Fibroblast of skin of left quadriceps (primary cell): ENCODE results near the gene NPAS2.

Experiments
- DNase-seq, 2 experiments: peaks; one replicate each; pipeline ENCODE4 v3.0.0-alpha.2; 2013; ENCODE audit warnings: low read depth in 2 of 2

NPAS2 gene

DNA sequence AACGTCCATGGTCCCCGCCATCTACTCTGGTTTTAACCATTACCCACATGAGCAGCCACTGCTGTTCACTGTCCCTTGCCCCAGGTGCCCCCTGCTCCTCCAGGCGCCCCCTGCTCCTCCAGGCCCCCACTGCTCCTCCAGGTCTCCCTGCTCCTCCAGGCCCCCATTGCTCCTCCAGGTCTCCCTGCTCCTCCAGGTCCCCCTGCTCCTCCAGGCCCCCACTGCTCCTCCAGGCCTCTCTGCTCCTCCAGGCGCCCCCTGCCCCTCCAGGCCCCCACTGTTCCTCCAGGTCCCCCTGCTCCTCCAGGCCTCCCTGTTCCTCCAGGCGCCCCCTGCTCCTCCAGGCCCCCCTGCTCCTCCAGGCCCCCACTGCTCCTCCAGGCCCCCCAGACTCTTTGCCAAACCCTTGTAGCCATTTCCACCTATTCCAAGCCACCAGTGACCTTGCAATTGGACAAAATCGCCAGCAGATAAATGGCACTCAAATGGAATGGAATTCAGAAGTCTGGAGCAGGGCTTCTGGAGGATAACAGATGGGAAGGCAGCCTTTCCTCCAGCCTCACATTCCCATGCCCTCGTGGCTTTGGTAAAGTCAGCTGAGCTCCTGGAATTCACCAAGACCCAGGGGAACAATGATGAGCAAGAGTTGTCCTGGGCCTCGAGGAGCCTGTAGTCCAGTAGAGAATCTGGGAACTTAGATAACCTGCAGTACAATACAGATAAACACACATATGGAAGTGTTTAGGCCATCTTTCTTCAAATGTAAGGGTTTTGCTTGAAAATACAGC is 168.9 kb downstream of the NPAS2 start:
- DNase-seq = peak in 1 of 2 experiments; percentile 22

DNA sequence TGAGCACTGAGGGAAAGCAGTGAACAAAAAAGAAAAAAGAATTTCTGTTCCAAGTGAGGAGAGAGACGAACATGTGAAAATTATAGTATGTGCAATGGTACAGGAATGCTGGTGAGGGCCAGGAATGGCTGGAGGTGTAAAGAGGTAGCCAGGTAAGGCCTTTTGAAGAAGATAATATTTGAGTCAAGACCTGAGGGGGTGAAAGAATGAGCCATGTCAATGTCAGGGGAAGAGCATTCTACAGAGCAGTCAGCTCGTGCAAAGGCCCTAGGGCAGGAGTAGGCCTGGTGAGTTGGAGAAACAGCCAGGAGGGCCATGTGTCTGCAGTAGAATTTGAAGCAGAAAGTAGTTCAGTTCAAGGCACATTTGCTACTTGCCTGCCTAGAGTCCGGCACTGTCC is 169.7 kb downstream of the NPAS2 start:
- no peak for DNase-seq

DNA sequence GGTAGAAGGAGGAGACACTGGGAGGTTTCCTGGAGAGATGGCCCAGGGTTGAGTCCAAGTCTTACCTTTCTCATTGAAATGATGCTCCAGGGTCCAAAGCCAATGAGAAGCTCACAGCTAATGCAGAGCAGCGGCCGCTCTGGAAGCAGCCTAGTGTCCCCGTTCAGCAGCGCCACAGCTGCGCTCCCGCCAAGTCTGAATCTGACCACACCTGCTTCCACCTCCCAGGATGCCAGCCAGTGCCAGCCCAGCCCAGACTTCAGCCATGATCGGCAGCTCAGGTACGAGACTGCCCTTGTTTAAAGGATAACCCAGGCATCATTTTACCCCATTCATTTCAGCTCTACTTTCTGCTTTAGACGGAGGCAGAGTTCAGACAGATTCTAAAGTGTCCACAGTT is 170.2 kb downstream of the NPAS2 start:
- no peak for DNase-seq

DNA sequence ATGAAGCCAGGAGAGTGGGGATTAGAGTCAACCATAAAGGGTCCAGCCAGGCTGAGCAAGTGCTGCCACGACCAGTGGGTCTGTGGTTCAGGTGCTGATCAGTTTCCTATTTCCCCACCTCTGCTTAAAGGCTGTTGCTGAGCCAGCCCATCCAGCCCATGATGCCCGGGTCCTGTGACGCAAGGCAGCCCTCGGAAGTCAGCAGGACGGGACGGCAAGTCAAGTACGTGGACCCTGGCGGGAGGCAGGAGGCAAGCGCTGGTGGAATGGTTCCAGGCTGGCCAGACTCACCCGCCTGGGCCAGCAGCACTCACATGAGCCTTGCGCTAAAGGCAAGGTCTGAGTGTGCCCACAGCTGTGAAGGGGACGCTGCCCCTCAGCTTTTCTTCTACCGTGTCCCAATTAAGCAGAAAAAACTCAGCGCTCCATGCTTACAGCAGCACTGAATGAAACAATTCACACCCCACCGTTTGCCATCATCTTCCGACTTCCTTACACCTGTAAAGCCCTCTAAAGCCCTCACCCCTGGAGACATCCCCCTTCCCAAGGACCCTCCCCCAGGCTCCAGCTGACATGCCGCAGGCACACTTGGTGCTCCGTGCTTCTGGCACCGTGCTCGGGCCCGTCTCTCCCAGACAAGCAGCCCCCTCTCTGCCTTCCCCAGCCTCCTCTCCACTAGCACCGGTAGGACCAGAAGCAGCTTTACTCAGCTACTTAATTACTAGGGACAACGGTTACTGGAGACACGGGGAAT is 170.9 kb downstream of the NPAS2 start:
- DNase-seq = no peak

DNA sequence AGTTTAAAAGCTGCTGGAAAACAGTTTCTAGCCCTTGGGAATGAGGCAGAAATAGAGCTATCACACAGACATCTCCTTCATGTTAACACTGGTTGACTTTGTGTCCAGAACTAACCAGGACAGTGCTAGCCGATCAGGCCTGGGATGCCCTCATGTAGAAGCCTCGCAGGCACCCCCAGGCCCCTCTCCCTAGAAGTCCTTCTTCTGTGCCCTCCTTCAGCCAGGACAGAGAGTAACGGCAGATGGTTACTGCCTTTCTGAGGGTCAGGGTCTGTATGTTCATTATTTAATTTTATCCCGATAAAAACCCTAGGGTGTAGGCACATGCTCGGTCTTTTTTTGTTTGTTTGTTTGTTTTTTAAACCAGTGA is 171.4 kb downstream of the NPAS2 start:
- DNase-seq = no peak

DNA sequence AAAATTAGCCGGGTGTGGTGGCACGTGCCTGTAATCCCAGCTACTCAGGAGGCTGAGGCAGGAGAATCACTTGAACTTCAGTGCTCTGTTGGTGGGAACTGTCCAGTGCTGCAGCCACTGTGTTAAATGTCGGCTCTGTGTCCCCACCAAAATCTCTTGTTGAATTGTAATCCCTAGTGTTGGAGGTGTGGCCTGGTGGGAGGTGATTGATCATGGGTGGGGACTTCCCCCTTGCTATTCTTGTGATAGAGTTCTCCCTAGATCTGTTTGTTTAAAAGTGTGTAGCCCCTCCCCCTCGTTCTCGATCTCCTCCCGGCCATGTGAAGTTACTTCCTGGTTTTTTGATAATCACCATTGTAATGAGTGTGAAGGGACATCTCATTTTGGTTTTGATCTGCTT is 172.3 kb downstream of the NPAS2 start:
- no peak for DNase-seq

DNA sequence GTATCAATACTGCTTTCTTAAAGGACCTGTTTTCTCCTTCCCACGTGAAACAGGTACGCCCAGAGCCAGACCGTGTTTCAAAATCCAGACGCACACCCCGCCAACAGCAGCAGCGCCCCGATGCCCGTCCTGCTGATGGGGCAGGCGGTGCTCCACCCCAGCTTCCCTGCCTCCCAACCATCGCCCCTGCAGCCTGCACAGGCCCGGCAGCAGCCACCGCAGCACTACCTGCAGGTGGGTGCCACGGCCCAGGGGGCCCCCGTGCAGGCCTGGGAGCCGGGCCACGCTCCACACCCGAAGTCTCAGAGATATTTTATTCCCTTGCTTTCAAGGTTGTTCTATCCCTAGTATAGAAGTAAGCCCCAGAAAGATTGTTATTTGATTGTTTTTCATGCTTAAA is 173.4 kb downstream of the NPAS2 start:
- no peak for DNase-seq

DNA sequence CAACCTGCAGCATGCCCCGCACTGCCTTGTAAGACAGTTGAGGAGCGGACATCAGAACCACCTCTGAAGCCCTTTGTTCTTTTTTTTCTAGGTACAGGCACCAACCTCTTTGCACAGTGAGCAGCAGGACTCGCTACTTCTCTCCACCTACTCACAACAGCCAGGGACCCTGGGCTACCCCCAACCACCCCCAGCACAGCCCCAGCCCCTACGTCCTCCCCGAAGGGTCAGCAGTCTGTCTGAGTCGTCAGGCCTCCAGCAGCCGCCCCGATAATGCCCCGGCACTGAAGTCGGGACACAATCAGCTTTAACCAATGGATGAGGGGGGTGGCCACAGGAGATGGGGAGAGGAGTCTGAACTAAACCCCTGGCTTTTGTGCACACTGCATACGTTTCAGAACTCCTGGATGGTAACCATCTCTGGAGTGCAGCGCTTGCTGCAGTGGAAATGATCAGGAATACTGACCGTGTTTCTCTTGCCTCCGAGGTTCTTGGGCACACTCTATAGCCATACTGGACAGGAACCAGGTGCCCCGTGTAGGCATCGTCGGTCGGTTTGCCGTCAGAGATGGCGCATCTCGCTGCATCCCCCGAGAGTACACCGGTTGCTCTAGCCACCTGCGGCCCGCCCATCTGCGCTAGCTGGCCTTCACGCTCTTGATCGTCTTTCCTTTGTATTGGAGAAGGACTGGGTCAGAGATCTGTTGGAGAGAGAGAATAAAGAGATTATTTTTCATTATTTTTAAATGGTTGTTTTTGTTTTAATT is 175.6 kb downstream of the NPAS2 start:
- no peak for DNase-seq

DNA sequence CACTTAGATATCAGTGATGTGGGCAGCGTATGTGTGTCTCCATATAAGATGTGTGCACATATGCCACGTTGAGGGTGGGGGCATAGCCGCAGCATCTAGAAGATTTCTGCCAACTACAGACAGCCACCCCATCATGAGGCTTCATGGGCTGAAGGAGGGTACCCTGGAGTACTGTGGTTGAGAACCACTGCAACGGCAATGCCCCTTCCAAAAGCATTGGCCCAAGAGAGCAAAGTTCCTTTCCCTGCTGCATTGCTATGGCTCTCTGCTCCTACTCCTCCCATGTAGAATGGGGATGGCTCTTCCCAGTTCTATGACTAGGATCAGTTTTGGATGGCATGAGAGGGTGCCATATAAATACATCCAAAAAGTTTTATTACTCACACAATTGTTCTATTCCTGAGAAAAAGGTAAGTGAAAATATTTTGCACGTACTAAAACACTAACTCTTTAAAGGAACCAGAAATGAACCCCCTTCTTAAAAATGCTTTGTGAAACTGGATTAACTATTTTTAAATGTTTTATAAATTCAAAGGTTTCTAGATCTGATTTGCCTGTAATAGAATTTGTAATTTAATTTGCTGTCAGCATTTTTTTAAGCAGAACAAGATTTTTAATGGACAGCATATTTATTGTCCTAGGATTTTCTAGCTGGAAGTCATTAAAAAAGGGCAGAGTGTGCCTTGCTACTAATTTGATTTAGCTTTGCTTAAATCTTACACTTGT is 177.7 kb downstream of the NPAS2 start:
- no peak for DNase-seq

DNA sequence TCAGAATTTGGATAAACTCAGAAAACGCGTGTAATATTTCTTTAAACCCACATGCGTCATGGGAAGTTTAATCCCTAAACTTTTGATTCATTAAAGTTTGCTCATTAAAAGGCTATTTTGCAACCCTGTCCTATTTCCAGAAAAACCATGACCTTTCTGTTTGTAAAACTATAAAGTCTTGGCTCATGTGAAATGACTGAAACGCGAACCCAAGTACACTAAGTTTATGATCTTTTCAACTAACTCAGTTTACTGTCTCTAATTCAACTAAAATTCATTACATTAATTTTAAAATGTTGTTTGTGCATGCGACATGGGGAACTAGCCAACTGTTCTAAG is 178.3 kb downstream of the NPAS2 start:
- DNase-seq = no peak

DNA sequence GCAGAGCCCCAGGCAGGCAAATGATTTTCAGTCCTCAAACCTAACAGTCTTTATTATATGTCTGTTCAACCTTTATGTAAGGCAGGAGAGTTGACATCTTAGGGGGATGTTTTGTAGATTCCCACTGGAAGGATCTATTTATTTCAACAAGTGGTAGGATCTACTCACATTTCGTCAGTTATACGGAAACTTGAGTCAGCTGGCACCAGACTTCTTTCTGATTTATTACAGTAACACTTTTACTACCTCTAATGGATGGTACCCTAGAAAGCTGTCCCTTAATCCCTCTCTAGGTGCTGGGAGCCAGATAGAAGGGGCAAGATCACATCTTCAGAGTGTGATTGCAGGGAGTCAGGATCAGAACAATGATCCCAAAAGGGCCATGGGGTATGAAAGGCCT is 180.1 kb downstream of the NPAS2 start:
- no peak for DNase-seq

DNA sequence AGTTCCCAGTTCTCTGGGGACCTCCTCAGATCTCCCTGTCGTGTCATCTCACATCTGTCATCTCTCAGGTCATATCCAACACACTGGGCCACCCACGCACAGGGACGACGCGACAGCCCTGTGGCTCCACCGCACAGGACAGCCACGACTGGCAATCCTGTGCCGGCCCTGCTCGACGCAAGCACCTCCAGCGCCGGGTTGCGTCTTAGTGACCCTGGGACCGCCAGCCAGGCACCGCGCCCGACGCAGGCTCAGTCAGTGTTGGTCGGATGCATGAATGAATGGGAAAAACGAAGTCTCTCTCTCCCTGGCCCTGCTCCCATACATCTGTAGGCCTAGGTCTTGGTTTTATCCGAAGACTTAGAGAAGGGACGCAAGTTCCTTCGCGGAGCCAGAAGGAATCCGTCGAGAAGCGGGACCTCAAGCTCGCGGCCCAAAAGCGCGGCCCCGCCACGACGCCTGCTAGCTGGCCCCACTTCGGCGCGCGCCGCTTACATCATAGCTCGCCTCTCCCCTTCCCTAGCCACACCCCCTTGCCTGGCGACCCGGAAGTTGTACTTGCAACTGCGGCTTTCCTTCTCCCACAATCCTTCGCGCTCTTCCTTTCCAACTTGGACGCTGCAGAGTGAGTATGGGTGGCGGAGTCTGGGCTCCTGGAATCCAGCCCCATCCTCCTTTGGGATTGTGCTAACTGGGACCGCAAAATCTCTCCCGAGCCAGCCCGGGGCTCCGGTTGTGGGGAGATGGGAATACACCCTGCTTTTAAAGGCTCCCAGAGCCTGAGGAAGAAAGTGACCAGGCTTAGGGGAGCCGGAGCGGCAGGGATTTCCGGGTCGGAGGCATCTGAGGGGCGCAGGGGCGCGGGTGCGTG is 182.0 kb downstream of the NPAS2 start, which contains the start of gene RPL31:
TSS of gene RPL31 (plus strand) at position 599 of the 871 bp plus-strand sequence. CDS start 413 bp downstream, outside the sequence.
- peak; percentile 92 to 94 for DNase-seq

DNA sequence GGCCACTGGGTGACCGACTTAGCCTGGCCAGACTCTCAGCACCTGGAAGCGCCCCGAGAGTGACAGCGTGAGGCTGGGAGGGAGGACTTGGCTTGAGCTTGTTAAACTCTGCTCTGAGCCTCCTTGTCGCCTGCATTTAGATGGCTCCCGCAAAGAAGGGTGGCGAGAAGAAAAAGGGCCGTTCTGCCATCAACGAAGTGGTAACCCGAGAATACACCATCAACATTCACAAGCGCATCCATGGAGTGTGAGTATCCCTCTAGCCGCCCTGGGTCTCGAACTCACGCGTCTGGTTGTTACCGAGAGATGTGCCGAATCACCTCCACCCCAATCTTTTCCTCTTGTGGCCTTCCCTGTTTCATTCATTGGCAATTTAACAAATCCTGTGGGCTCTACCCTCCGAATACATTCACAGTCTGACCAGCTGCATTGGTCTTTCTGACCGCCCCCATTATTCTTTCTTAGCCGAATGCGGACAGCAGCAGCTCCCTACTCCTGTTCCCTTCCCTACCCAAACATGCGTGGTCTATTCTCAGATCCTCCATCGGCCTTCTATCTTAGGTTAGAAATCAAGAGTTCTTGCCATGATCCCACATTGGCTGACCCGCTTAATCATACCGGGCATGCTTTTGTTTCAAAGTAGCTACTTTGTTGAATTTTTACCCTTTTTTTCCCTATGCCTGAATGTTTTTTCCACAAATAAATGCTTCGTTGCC is 182.8 kb downstream of the NPAS2 start:
- DNase-seq = no peak

DNA sequence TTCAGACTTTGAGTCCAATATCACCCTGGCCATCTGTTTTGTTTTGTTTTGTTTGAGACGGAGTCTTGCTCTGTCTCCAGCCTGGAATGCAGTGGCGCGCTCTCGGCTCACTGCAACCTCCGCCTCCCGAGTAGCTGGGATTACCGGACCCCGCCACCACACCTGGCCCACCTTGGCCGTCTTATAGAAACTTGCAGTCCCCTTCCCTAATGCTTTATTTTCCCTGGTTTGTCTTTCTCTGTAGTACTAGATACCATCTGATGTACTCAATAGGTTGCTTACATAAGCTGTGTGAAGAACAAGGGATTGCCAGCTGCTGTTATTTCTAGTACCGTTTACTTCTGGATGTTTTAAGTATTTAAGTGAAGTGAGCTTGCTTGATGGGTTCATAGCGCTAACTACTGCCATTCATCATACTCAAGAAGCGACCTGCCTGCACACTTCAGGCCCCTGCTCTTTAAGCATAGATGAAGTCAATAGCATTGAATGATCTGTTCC is 183.4 kb downstream of the NPAS2 start:
- DNase-seq = no peak

DNA sequence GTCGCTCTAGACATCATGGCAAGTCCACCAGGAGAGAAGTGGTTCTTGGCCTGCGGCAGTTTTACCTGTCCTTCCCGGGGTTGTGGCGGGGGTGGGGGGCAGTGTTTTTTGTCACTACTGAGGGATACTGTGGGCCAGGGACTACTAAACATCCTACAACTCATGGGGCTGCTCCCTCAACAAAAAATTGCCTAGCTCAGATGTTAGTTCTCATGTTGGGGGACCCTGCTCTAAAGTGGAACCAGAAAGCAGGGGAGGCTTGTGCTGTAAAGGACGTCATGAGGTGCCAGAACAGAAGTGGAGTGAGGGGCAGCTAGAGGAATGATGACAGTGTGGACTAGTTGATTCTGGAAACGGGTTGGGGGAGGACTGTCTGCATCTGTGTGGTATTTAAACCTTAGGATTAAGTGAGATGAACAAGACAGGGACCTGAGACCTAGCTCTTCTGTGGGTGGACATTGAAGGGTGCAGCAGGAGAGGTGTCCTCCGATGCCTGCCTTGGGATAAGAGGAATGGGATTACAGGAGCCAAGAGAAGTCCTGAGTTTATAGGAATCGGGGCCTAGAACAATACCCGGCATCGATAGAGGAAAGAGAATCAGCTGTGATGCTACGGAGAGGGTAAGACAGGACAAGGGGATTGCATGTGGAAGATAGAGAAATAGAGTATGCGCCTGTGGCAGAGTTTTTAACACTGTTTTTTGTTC is 184.8 kb downstream of the NPAS2 start:
- no peak for DNase-seq

DNA sequence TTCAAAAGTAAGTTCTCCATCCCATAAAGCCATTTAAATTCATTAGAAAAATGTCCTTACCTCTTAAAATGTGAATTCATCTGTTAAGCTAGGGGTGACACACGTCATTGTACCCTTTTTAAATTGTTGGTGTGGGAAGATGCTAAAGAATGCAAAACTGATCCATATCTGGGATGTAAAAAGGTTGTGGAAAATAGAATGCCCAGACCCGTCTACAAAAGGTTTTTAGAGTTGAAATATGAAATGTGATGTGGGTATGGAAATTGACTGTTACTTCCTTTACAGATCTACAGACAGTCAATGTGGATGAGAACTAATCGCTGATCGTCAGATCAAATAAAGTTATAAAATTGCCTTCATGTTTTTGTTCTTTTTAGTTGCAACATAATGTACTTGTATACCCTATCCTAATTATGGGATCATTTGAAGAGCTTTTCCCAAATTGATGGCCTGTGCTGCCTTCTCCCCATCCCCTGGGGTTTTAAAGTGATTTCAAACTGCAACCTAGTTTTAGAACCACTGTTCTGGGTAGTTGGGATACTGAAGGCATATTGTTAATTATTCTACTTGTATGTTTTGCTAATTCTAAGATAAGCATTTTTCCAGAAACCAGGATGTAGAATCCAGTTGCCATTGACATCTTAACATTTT is 186.3 kb downstream of the NPAS2 start:
- no peak for DNase-seq

DNA sequence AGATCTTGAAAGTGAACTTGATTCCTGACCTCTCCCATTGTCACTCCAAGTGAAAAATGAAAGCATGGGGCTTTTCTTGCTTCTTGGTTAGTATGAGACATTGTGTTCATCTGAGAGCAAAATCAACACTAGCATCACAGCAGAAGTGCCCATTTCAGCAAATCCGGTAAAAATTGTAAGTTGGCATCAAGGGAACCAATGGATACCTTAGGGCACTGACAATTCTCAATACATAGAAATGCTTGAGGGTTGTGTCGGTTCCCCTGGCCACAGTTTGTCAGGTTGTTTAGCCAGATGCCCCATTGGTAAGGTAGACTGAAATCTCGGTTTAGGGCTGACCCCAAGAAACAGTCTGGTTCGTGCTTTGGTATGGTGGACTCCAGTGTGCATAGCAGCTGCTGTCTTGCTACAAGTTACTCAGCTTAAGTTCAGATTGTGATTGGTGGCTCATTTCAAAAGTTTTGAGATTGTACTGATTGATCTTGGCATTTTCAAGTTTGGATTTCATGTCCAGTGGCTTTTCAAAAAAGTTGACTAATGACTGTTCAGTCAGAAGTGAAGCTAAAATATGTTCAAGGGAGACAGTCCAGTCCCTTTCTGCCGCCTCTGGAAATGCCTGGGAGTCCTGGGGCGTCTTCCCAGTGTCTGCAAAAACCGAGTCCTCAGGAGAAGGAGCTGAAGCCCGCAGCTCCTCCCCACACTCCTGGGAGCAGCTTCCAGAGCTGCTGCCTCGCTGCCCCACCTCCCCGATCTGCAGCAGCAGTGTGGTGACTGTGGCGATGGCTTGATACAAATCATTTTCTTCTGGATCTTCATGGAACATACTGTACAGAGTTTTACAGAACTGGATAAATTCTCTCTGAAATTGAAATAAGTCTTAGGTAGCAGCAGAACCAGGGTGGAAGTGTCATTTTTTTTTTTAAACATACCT is 187.7 kb downstream of the NPAS2 start:
- no peak for DNase-seq

DNA sequence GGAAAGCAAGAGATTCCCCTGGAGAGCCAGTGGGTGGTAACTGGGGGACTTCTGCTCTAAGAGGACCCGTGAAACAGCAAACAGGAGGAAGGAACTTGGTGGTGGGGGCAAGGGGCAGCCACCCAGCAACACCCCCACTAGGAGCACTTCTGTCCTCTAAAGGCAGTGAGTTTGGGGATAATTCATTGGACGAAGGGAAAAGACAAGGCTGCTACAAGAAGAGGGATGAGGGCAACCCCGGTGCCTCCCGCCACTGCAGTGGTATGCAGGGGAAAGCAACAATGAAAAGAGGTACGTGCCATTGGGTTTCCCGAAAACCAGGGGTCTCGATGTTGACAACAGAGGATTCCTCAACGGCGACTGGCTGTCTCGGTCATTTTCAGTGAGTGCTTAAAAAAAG is 191.2 kb downstream of the NPAS2 start:
- DNase-seq = no peak
